22Rv1 (cell line): ENCODE results near the gene PGC.
A peak's percentile ranks its signal among the peaks of the same experiment; 100 is the strongest.

Experiments
- H3K27ac ChIP-seq: fragments of 450-650 bp; 2 replicates; pipeline ENCODE4 v1.5.1; 2017
- ZFX ChIP-seq: fragments of 450-650 bp; IDR thresholded peaks from 2 replicates; pipeline ENCODE4 v1.6.1; 2017; ENCODE audit warnings: antibody characterized with exemption, borderline replicate concordance
- TF ChIP-seq, protein P1 (sequence below): fragments of 450-650 bp; IDR thresholded peaks from 2 replicates; pipeline ENCODE4 v1.5.1; 2017; ENCODE audit warnings: mild to moderate bottlenecking

The PGC gene

DNA sequence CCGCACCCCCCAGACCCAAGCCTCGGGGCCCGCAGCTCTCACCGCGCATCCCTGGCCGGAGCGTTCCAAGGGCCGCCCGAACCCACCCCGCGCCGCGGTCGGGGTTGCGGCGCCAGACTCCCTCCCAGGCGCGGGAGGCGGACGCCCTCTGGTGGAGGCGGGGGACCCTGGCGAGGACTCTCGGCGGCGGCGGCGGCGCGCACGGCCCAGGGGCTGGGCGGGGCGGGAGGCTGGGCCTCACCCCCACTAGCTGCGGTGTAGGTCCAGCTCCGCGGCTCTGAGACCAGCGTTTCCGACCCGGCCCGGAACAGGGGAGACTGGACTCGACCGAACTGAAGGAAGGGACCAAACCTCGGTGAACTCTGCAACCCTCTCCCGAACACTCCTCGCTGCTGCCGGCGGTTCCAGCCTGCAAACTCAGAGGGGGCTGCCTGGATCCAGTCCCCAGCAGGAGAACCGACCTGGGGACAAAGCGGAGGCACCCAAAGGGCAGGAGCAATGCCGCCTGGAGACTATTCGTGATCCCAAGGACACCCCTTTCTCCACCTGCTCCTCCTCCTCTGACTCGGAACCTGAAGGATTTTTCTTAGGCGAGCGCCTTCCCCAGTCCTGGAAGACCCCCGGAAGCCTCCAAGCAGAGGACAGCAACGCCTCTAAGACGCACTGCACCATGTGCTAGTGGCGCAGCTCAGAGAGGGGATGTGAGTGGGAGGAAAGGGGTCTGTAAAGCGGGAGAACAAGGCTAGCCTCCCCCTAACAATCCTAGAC is 39.4 kb upstream of the PGC start:
- H3K27ac ChIP-seq = peak overlapping the region; percentile 88
- TF ChIP-seq, protein P1, sequence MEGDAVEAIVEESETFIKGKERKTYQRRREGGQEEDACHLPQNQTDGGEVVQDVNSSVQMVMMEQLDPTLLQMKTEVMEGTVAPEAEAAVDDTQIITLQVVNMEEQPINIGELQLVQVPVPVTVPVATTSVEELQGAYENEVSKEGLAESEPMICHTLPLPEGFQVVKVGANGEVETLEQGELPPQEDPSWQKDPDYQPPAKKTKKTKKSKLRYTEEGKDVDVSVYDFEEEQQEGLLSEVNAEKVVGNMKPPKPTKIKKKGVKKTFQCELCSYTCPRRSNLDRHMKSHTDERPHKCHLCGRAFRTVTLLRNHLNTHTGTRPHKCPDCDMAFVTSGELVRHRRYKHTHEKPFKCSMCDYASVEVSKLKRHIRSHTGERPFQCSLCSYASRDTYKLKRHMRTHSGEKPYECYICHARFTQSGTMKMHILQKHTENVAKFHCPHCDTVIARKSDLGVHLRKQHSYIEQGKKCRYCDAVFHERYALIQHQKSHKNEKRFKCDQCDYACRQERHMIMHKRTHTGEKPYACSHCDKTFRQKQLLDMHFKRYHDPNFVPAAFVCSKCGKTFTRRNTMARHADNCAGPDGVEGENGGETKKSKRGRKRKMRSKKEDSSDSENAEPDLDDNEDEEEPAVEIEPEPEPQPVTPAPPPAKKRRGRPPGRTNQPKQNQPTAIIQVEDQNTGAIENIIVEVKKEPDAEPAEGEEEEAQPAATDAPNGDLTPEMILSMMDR = peak; percentile 87
- no peak for TF ChIP-seq ZFX

DNA sequence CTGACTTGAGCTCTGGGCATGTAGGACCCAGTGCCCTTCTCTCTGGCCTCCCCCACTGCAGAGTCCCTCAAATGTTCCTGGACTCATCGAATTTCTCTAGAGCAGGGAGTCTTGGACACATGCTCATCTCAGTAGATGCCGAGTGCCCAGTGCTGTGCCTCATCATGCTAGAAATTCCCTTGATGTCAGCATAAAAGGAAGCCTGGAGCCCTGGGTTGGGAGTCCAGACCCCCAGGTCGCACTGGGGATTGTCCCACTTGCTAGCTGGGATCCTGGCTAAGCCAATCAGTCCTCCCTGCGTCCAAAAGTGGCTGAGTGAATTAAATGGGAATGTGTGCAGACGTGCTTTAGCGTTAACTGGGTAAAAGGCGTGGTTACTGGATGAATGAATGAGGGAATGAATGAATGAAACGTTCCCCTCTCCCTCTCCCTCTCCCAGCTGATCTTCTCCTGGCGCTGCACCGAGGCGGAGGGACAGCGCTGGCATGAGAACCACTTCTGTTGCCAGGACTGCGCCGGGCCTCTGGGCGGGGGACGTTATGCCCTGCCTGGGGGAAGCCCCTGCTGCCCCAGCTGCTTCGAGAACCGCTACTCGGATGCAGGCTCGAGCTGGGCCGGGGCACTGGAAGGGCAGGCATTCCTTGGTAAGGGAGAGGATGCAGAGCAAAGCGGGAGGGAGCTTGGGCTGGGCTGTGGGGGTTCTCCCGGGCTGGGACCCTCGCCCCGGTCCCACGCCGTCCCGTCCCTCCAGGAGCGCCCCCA is 38.7 kb upstream of the PGC start:
- TF ChIP-seq ZFX = no peak
- TF ChIP-seq, protein P1 = no peak
- H3K27ac ChIP-seq = peak overlapping the region; percentile 88

DNA sequence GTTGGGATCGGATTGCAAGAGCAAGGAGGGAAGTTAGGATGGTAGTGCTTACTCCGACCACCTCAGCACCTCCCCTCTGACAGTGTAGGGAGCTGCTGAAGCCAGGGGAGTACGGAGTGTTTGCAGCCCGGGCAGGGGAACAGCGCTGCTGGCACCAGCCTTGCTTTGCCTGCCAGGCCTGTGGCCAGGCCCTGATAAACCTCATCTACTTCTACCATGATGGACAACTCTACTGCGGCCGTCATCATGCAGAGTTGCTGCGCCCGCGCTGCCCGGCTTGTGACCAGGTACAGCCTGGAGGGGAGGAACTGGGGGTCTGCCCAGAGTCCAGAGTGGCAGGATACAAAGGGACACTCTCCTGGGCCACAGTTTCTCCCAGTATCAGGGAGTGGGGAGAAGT is 38.1 kb upstream of the PGC start:
- TF ChIP-seq, protein P1 = no peak
- TF ChIP-seq ZFX = no peak
- H3K27ac ChIP-seq = no peak overlapping the region

DNA sequence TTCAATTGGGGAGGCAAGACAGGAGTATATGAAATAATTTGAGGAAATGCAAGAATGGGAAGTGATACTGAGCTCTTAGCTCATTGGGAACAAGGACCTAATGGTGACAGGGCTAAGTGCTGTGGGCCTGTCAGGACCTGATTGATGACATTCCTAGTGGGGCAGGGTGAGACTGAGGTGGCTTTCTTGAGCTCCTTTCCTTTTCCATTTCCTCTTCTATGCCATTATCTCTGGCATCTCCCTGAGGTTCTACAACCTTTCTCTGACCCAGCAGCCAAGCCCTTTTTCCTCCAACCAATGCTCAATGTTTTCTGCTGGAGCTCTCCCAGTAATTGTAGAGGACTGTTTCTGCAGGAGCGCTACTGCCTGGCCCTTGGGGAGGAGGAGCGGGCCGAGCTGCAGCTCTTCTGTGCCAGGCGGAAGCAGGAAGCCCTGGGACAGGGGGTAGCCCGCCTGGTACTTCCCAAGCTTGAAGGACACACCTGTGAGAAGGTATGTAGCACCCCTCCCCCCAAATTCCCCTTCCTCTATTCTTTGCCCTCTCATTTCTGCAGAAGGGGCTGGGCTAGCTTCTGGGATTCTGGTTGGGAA is 37.5 kb upstream of the PGC start:
- TF ChIP-seq, protein P1 = no peak
- no peak for TF ChIP-seq ZFX
- no peak overlapping the region for H3K27ac ChIP-seq

DNA sequence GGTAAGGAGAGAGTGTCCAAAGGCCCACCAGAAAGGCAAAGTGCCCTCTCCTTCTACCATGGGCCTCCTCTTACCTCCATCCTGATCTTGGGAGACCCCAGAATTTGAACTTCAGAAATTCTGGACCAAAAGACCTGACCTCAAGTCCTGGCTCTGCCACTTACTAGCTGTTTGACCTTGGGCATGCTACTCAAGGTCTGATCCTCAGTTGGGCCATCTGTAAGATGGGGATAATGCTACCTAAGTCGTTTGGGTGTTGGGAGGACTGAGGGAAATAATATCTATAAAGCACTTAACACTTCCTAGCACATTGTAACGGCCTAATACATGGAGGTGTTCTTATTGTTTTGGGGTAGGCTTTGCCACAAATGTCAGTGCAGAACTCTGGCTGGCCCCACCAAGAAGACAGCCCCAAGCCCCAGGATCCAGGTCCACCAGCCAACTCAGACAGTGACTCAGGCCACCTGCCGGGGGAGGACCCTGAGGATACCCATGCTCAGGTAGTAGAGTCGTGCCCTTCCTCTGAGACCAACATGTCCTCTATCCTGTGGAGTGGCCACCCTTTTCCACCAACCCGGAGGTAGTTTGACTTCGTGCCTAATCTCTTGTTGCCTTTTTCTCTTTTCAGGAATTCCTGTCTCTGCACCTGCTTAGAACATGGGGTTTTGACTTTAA is 36.0 kb upstream of the PGC start:
- TF ChIP-seq ZFX = no peak
- TF ChIP-seq, protein P1 = no peak
- H3K27ac ChIP-seq = no peak overlapping the region

DNA sequence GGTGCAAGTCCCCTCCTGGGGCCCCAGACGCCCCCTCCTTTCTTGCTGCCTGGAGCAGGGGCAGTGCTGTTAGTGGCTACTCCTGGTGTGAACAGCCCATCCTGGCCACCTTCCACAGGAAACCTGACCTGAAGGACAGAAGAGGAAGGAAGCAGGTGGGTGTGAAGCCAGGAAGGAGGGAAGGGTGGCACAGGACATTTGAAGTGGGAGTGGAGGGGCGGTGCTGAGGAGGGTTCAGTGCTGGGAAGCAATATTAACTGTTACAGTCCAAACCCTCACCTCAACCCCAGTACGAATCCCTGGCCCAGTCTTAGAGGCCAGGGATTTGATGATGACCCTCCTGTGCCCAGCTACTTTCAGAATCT is 34.2 kb upstream of the PGC start:
- peak overlapping the region; percentile 64 for H3K27ac ChIP-seq
- no peak for TF ChIP-seq ZFX
- TF ChIP-seq, protein P1 = no peak
